TTC549 (cell line): ENCODE data around the gene LRTM1.

Source experiments
- FAIRE-seq: peaks from 2 replicates; lab custom pipeline; 2012; peaks lifted over from hg19 to GRCh38; lab: Jason Lieb, UNC

The LRTM1 gene

GRCh38 chr3:54891540-54891897, 36.3 kb downstream of the LRTM1 start:
- no peak for FAIRE-seq

DNA sequence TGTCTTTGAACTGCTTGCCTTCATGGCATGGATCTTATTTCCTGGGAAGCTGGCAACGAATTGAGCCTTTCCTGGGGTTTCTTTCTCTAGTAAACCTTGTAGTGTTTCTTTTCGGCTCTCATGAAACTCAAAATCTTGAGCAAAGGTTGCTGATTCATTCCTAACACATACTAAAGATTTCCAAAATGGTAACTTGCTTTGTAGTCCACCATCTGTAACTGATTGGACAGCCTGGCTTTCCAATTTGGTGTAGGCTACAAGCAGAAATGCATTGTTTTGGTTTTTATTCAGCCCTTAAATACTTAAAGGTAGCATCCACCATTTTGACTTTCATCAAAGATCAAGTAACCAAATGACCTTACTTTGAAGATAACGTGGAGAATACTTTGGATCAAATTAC, 38.1 kb downstream of the LRTM1 start:
- no peak for FAIRE-seq

GRCh38 chr3:54888873-54889272, 39.0 kb downstream of the LRTM1 start:
- FAIRE-seq = no peak

GRCh38 chr3:54888162-54888561, 39.7 kb downstream of the LRTM1 start:
- FAIRE-seq = no peak

- FAIRE-seq = no peak
Observed at GRCh38 chr3:54882129-54882833, 45.6 kb downstream of the LRTM1 start.

GRCh38 chr3:54878145-54878544, 49.7 kb downstream of the LRTM1 start:
- no peak for FAIRE-seq

- no peak for FAIRE-seq
Observed at GRCh38 chr3:54877730-54878129, 50.1 kb downstream of the LRTM1 start.

GRCh38 chr3:54876694-54877093, 51.2 kb downstream of the LRTM1 start:
- FAIRE-seq = no peak

GRCh38 chr3:54875596-54876268, 52.1 kb downstream of the LRTM1 start:
- no peak for FAIRE-seq

GRCh38 chr3:54874816-54875556, 52.9 kb downstream of the LRTM1 start:
- FAIRE-seq = no peak

DNA sequence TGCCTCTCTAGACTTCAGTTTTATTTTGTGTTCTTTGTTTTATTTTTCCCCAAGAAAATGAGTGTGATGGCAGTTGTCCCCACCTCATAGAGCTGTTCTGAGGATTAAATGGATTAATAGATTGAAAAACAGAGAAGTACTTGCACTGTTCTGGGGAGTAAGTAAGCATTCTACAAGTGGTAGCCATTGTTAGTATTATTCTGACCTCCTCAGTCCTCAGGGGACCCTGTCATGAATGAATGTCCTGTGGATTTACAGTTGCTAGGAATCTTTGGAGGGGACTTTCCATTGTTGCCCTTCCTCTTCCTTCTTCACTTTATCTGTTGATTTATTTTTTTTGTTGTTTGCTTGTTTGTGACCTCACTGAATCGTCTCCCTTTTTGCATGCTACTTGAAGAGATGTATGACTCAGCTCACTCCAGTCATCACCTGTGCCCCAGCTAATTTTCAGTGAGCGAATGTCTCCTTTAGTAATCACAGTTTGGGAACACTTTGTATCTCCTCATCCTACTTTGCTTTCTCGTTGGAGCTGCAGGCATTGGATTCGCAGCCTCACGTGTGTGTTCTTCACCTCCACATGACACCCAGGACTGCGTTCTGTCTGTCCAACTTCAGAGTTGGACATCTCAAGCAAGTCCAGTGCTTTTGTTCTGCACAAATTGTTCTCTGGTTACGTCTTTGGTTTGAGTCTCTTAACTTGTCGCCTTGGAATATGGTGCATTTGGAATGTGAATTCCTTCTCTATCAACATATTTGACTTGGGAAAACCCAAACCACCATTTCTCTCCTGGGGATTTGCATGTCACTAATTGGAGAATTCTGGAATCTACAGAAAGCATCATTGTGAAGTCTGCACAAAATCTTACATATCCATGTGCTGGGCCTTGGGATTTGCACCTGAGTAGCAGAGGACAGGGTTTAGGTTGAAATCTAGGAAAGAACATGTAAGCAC, 54.5 kb downstream of the LRTM1 start:
- FAIRE-seq = no peak

DNA sequence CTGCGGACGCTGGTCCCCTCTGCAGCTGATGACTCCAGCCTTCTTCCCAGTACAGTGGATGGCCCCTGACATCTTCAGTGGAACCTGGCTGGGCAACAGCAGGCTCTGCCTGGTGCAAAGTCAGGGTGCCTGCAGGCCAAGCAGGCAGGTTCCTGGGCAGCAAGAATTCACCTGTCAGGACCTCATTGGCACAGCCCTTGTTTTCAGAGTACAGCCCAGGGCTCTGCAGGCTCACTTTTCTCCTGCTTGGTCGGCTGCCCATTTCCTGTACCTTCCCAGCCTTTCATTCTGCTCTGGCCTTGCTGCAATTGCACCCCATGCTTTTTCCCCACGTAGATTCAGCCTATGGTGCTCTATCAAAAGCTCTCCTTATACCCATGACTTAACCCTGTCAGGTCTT, 56.0 kb downstream of the LRTM1 start:
- FAIRE-seq = no peak

DNA sequence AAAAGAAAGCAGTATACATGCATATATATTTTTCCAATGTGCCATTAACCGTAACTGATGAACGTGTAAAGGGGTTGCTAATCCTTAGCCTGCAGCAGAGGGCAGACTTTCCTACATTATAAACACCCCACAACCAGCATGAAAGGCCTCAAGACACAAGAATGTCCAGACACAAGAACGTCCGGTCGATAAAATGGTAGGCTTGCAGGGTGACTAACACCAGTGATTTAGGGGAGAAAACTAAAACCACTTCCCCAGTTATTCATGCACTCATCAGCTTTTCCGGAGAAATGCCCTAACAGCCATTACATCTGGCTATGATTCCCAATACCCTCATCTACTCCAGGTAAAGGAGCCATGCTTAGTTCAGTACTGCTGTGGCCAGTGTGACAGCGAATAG, 57.4 kb downstream of the LRTM1 start:
- no peak for FAIRE-seq
